HFFc6 (cell line): Measurements from ENCODE around the gene FAM135A. TPM values are rescaled to one million over a fixed set of nuclear protein-coding genes. Genes with fewer than 3 reads are reported as not detected.
"Not testable (repeated sequence)": the region's sequence is repeated elsewhere in the genome, so short reads cannot be mapped to it uniquely, and the experiment has no call there.

ENCODE experiments used
- DNase-seq: peaks from one replicate; pipeline ENCODE4 v3.0.0-alpha.2; 2018
- H3K27ac Mint-ChIP-seq: 2 replicates; pipeline ENCODE4 v1.8.0; 2020; ENCODE audit warnings: mild to moderate bottlenecking, mixed read lengths
- H3K27me3 Mint-ChIP-seq: 2 replicates; pipeline ENCODE4 v1.8.0; 2021; ENCODE audit warnings: mild to moderate bottlenecking, moderate library complexity, mixed read lengths; ENCODE audit not compliant: insufficient read depth
- H3K36me3 Mint-ChIP-seq: 2 replicates; pipeline ENCODE4 v1.8.0; 2021; ENCODE audit warnings: low read depth, mixed read lengths
- H3K4me1 Mint-ChIP-seq: 2 replicates; pipeline ENCODE4 v1.8.0; 2020; ENCODE audit warnings: low read depth, mixed read lengths
- H3K4me3 Mint-ChIP-seq: 2 replicates; pipeline ENCODE4 v1.8.0; 2020; ENCODE audit warnings: mild to moderate bottlenecking, moderate library complexity, mixed read lengths
- H3K9me3 Mint-ChIP-seq: 2 replicates; pipeline ENCODE4 v1.8.0; 2020; ENCODE audit warnings: mild to moderate bottlenecking, mixed read lengths
- total RNA-seq, 6 experiments: library from RNA; stranded (reverse); fragmentation: NEBNext Ultra II Directional; extraction: Animal tissue kit (Norgen Biotek cat#: 25700); gene quantifications; 2 replicates in 1 of 6; 3 replicates in 5 of 6; pipeline ENCODE4 v1.2.3, GENCODE V29; 2021
- TF ChIP-seq, protein P1 (sequence below): fragments of 200-600 bp; sonication (generic); IDR thresholded peaks from 2 replicates; pipeline ENCODE4 v1.5.0; 2021; ENCODE audit warnings: antibody characterized with exemption, mild to moderate bottlenecking

FAM135A gene
- total RNA-seq, 6 experiments from 2014 or later = 2.2 to 4.0 (median 3.9) TPM

DNA sequence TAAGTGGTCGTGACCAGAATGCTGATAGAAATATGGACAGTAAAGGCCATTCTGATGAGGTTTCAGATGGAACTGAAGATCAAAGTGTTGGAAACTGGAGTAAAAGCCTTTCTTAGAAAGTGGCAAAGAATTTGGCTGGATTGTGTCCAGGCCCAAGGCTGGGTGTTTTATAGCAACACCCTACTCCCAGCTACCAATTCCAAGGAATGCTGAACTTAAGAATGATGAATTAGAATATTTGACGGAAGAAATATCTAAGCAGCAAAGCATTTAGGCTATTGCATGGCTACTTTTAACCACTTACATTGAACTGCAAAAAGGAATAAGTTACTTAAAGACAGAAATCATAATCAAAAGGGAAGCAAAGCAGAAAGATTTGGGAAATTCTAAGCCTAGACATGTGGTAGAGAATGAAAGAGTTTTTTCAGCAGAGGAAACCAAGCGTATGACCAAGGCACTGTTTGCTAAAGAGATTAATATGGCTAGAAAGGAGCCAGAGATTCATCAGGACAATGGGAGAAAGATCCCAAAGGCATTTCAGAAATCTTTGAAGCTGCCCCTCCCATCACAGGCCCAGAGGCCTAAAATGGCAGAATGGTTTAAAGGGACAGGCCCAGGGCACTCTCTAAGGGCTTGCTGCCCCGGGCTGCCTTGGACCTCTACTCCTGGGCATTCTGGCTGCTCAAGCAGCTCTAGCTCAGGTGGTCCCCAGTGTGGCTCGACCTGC is 179.2 kb downstream of the FAM135A start:
- DNase-seq = no peak
- Mint-ChIP-seq H3K4me3 (no peak overlapping the region), H3K9me3 (no peaks in the 10 kb centered on the region), H3K4me1 (no peaks in the 10 kb centered on the region), H3K36me3 (no peaks in the 10 kb centered on the region), H3K27me3 (no peaks in the 10 kb centered on the region; the same call in none of the 2 replicates), H3K27ac (no peak overlapping the region)
- TF ChIP-seq, protein P1, sequence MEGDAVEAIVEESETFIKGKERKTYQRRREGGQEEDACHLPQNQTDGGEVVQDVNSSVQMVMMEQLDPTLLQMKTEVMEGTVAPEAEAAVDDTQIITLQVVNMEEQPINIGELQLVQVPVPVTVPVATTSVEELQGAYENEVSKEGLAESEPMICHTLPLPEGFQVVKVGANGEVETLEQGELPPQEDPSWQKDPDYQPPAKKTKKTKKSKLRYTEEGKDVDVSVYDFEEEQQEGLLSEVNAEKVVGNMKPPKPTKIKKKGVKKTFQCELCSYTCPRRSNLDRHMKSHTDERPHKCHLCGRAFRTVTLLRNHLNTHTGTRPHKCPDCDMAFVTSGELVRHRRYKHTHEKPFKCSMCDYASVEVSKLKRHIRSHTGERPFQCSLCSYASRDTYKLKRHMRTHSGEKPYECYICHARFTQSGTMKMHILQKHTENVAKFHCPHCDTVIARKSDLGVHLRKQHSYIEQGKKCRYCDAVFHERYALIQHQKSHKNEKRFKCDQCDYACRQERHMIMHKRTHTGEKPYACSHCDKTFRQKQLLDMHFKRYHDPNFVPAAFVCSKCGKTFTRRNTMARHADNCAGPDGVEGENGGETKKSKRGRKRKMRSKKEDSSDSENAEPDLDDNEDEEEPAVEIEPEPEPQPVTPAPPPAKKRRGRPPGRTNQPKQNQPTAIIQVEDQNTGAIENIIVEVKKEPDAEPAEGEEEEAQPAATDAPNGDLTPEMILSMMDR = no peak

DNA sequence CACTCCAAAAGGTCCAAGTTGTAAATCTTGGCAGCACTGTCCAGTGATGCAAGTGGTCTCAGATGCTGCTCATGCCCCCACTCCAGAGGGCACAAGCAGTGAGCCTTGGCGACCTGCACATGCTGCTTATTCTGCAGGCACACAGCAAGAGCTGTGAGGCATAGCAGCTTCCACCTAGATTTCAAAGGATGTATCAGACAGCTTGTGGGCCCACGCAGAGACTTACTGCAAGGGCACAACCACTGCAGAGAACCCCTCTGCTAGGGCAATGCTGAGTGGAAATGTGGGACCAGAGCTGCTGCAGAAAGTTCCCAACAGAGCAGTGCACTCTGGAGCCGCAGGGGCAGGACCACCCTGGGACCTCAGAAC is 179.8 kb downstream of the FAM135A start:
- Mint-ChIP-seq H3K36me3 (no peaks in the 10 kb centered on the region), H3K27ac (no peak overlapping the region), H3K4me1 (no peaks in the 10 kb centered on the region), H3K27me3 (no peaks in the 10 kb centered on the region; the same call in none of the 2 replicates), H3K9me3 (no peaks in the 10 kb centered on the region), H3K4me3 (no peak overlapping the region)
- TF ChIP-seq, protein P1 = no peak
- no peak for DNase-seq

DNA sequence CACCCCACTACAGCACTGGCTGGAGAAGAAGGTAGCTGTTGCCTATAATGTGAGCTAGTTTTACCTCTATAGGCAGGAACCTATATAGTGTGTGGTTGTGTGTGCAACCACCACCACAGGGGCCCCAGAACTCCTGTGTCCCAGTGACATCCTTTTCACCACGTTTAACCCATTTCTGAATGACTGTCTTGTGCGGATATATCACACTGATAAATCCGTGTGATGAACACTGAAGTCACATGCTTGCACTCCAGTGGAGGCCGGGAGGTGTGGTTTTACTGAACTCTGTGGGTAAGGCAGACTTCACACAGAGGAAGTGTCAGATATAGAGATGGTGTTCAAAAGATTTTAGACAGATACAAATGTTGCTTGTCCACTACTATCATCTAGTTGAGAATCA is 185.9 kb downstream of the FAM135A start:
- Mint-ChIP-seq H3K27me3 (peaks cover 1% of the 10 kb centered on the region), H3K36me3 (no peaks in the 10 kb centered on the region), H3K9me3 (no peaks in the 10 kb centered on the region), H3K27ac (no peak overlapping the region), H3K4me3 (no peak overlapping the region), H3K4me1 (no peaks in the 10 kb centered on the region)
- TF ChIP-seq, protein P1 = no peak
- DNase-seq = no peak

DNA sequence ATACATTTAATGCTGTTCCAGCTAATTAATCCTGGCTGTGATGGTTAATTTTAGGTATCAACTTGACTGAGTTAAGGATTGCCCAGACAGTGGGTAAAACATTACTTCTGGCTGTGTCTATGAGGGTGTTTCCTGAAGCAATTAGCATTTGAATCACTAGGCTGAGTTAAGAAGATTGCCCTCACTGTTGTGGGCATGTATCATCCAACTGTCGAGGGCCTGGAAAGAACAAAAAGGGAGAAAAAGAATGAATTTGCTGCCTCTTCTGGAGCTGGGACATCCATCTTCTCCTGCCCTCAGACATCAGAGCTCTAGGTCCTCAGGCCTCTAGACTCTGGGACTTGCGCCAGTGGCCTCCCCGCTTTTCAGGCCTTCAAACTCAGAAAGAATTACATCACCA is 187.7 kb downstream of the FAM135A start:
- Mint-ChIP-seq H3K27me3 (peaks cover 1% of the 10 kb centered on the region), H3K9me3 (no peaks in the 10 kb centered on the region), H3K27ac (no peak overlapping the region), H3K36me3 (no peaks in the 10 kb centered on the region), H3K4me1 (no peaks in the 10 kb centered on the region), H3K4me3 (no peak overlapping the region)
- TF ChIP-seq, protein P1 = no peak
- DNase-seq = no peak

DNA sequence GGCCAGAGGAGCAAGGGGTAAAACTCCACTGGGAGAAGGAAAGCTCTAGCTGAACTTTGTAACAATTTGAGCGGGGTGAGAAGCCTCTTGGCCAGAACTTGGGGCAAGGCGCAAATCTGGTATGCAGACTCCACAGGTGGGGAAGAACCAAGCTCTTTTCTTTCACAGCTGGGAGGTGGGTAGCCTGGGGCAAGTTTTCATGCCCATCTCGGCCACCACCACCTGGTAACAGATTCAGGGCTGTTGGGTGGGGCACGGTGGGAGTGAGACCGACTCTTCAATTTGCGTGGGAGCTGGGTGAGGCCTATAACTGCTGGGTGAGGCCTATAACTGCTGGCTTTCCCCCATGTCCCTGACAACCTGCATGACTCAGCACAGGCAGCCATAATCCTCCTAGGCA is 190.9 kb downstream of the FAM135A start:
- TF ChIP-seq, protein P1 = no peak
- Mint-ChIP-seq H3K36me3 (no peaks in the 10 kb centered on the region), H3K4me1 (no peaks in the 10 kb centered on the region), H3K27me3 (peaks cover 1% of the 10 kb centered on the region), H3K4me3 (no peak overlapping the region), H3K27ac (no peak overlapping the region), H3K9me3 (no peaks in the 10 kb centered on the region)
- no peak for DNase-seq

DNA sequence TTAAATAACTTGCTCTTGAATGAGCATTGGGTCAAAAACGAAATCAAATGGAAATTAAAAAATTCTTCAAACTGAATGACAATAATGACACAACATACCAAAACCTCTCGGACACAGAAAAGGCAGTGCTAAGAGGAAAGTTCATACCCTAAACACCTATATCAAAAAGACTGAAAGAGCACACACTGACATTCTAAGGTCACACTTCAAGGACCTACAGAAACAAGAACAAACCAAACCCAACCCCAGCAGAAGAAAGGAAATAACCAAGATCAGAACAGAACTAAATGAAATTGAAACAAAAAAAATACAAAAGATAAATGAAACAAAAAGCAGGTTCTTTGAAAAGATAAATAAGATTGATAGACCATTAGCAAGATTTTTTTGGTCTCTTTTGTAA is 194.1 kb downstream of the FAM135A start:
- not testable (repeated sequence) for H3K27ac Mint-ChIP-seq, H3K4me1 Mint-ChIP-seq, H3K4me3 Mint-ChIP-seq, H3K27me3 Mint-ChIP-seq, DNase-seq, H3K9me3 Mint-ChIP-seq, H3K36me3 Mint-ChIP-seq

DNA sequence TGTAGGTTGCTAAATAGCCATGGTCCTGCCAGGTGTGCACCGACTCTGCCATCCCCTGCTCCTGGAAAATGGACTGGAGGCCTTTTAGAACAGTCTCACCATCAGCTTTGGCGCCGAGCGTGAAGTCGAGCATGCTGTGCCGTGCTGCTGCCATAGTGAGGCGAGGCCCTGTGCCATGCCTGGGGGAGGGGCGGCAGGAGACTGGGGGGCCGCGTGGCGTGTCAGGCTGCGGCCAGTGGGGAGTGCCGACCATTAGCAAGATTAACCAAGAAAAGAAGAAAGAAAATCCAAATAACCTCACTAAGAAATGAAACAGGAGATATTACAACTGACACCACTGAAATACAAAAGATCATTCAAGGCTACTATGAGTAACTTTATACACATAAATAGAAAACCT is 195.9 kb downstream of the FAM135A start:
- not testable (repeated sequence) for H3K36me3 Mint-ChIP-seq, H3K9me3 Mint-ChIP-seq, DNase-seq, H3K4me3 Mint-ChIP-seq, H3K4me1 Mint-ChIP-seq, H3K27ac Mint-ChIP-seq, H3K27me3 Mint-ChIP-seq
